Small intestine (tissue), 7 donors: ENCODE data around the gene PDSS1. TPM values are rescaled to one million over a fixed set of nuclear protein-coding genes. Genes with fewer than 3 reads are reported as not detected.
"Not testable (repeated sequence)": the region's sequence is repeated elsewhere in the genome, so short reads cannot be mapped to it uniquely, and the experiment has no call there.

ENCODE experiments used
- DNase-seq, 2 donors: peaks; one replicate each; pipeline versions ENCODE4 v3.0.0 to v3.0.0-alpha.2; 2013
- FAIRE-seq: peaks from 2 replicates; lab custom pipeline; 2012; peaks lifted over from hg19 to GRCh38; lab: Jason Lieb, UNC
- H3K27ac ChIP-seq, 3 donors: one replicate each; pipeline ENCODE4 v1.5.1; 2013; ENCODE audit warnings: low read length in 2 of 3, mild to moderate bottlenecking in 2 of 3, control low read depth in 1 of 3, inconsistent platforms in 1 of 3, low read depth in 1 of 3, moderate library complexity in 1 of 3
- H3K27me3 ChIP-seq, 3 donors: one replicate each; pipeline ENCODE4 v1.6.1; 2013; ENCODE audit warnings: low read length in 3 of 3, inconsistent platforms in 1 of 3; ENCODE audit not compliant: control insufficient read depth in 3 of 3, insufficient read depth in 3 of 3
- H3K36me3 ChIP-seq, 3 donors: one replicate each; pipeline ENCODE4 v1.6.1; 2013; ENCODE audit warnings: low read length in 3 of 3, inconsistent platforms in 1 of 3, low read depth in 1 of 3, mild to moderate bottlenecking in 1 of 3, moderate library complexity in 1 of 3; ENCODE audit not compliant: control insufficient read depth in 3 of 3, insufficient read depth in 2 of 3
- H3K4me1 ChIP-seq, 3 donors: one replicate each; pipeline ENCODE4 v1.6.1; 2013; ENCODE audit warnings: low read length in 2 of 3, inconsistent platforms in 1 of 3, low read depth in 1 of 3, mild to moderate bottlenecking in 1 of 3, moderate library complexity in 1 of 3; ENCODE audit not compliant: control insufficient read depth in 3 of 3, insufficient read depth in 2 of 3
- H3K4me3 ChIP-seq, 3 donors: one replicate each; pipeline ENCODE4 v1.5.1; 2013; ENCODE audit warnings: low read length in 3 of 3, control low read depth in 1 of 3, inconsistent platforms in 1 of 3, low read depth in 1 of 3, mild to moderate bottlenecking in 1 of 3, moderate library complexity in 1 of 3
- H3K9me3 ChIP-seq, 2 donors: one replicate each; pipeline ENCODE4 v1.6.1; 2013; ENCODE audit warnings: low read depth in 1 of 2, low read length in 1 of 2; ENCODE audit not compliant: control insufficient read depth in 2 of 2, insufficient read depth in 1 of 2
- WGBS, 3 donors: extraction: QIAGEN DNeasy Blood & Tissue Kit; methylation state at CpG; one replicate each; pipeline ENCODE4 v1.1.7; 2013; 5-methylcytosine and 5-hydroxymethylcytosine counted together
- polyA plus RNA-seq, 4 donors: library from polyadenylated mRNA; stranded (reverse) in 3 of 4; unstranded in 1 of 4; fragments of 200-250 nt in 3 of 4; fragments of 120-200 nt in 1 of 4; gene quantifications; one replicate each; pipeline versions ENCODE4 v1.2.1 to v1.2.3, GENCODE V29; 2013
- donor health status: healthy with polysubstance abuse.
- donor health status: control.
- donor health status: control.
- donor health status: Bipolar disorder and iron deficiency.
- donor health status: healthy.

The PDSS1 gene
- polyA plus RNA-seq, 4 donors: 23.5 to 62.8 (median 45.3) TPM

- no peaks in the 10 kb centered on the region for H3K4me1 ChIP-seq
- H3K9me3 ChIP-seq: no peaks in the 10 kb centered on the region
- no peaks in the 10 kb centered on the region for H3K27me3 ChIP-seq
- FAIRE-seq (no peak), DNase-seq (no peak)
- no peak overlapping the region for H3K27ac ChIP-seq
- no peaks in the 10 kb centered on the region for H3K36me3 ChIP-seq
- H3K4me3 ChIP-seq: no peak overlapping the region
- WGBS, 3 donors: 77 to 79% (median 77%) methylated on average over 4 of the region's 4 CpGs
Observed at GRCh38 chr10:26689399-26689798, 8.1 kb upstream of the PDSS1 start.

GRCh38 chr10:26690731-26691475 lies 6.6 kb upstream of the PDSS1 start:
- Histone ChIP-seq H3K36me3 (no peaks in the 10 kb centered on the region), H3K27me3 (no peaks in the 10 kb centered on the region), H3K4me3 (no peak overlapping the region), H3K27ac (no peak overlapping the region), H3K9me3 (no peaks in the 10 kb centered on the region), H3K4me1 (no peaks in the 10 kb centered on the region)
- FAIRE-seq (no peak), DNase-seq (no peak)
- WGBS, 3 donors: 54 to 72% (median 64%) methylated on average over 6 of the region's 6 CpGs

GRCh38 chr10:26694536-26694935 lies 3.0 kb upstream of the PDSS1 start:
- not testable (repeated sequence) for H3K4me1 ChIP-seq, H3K36me3 ChIP-seq, H3K27ac ChIP-seq, DNase-seq, H3K4me3 ChIP-seq, H3K27me3 ChIP-seq, H3K9me3 ChIP-seq
- FAIRE-seq: peak; percentile 65
- 83 to 85% (median 84%) methylated on average over 4 of the region's 4 CpGs for WGBS, 3 donors

- peaks cover 0 to 26% (median 0%) of the 10 kb centered on the region in 3 donors for H3K4me1 ChIP-seq
- peaks cover 0 to 7% of the 10 kb centered on the region in 2 donors for H3K9me3 ChIP-seq
- 11 to 19% (median 15%) methylated on average over 11 of the region's 11 CpGs for WGBS, 3 donors
- no peak for FAIRE-seq
- peak overlapping the region in 2 of 3 donors; percentile 68 to 86 for H3K4me3 ChIP-seq
- peak; percentile 92 to 96 for DNase-seq
- peak overlapping the region; percentile 95 to 96 (median 95) for H3K27ac ChIP-seq
- H3K27me3 ChIP-seq: no peaks in the 10 kb centered on the region
- H3K36me3 ChIP-seq: peaks cover 0 to 6% (median 0%) of the 10 kb centered on the region in 3 donors
Observed at GRCh38 chr10:26696786-26697162, 727 bp upstream of the PDSS1 start.

GRCh38 chr10:26697922-26698608 lies 564 bp downstream of the PDSS1 start:
- DNase-seq: peak; percentile 34 to 47

GRCh38 chr10:26698909-26699308 lies 1.4 kb downstream of the PDSS1 start:
- peaks cover 0 to 9% (median 0%) of the 10 kb centered on the region in 3 donors for H3K36me3 ChIP-seq
- peaks cover 0 to 34% (median 0%) of the 10 kb centered on the region in 3 donors for H3K4me1 ChIP-seq
- peak in 1 of 2 donors; percentile 39 for DNase-seq
- H3K27ac ChIP-seq: peak overlapping the region in 2 of 3 donors; percentile 17 to 83
- H3K27me3 ChIP-seq: no peaks in the 10 kb centered on the region
- peak overlapping the region in 2 of 3 donors; percentile 68 to 86 for H3K4me3 ChIP-seq
- WGBS, 3 donors: 14 to 61% (median 31%) methylated on average over 2 of the region's 2 CpGs
- peaks cover 0 to 8% of the 10 kb centered on the region in 2 donors for H3K9me3 ChIP-seq
- FAIRE-seq: no peak

More at GRCh38 chr10:26697922-26698608, 564 bp downstream of the PDSS1 start:
- peaks cover 0 to 8% of the 10 kb centered on the region in 2 donors for H3K9me3 ChIP-seq
- H3K36me3 ChIP-seq: peaks cover 0 to 9% (median 0%) of the 10 kb centered on the region in 3 donors
- WGBS, 3 donors: 1 to 2% (median 2%) methylated on average over 41 to 42 of the region's 42 CpGs
- peaks cover 0 to 34% (median 0%) of the 10 kb centered on the region in 3 donors for H3K4me1 ChIP-seq
- H3K27ac ChIP-seq: peak overlapping the region; percentile 58 to 96 (median 95)
- H3K27me3 ChIP-seq: no peaks in the 10 kb centered on the region
- peak overlapping the region; percentile 68 to 90 (median 86) for H3K4me3 ChIP-seq
- FAIRE-seq: no peak

GRCh38 chr10:26699631-26700030 lies 2.1 kb downstream of the PDSS1 start:
- H3K27ac ChIP-seq: peak overlapping the region in 1 of 3 donors; percentile 83
- 65 to 90% (median 71%) methylated on average over 7 of the region's 7 CpGs for WGBS, 3 donors
- DNase-seq (peak in 1 of 2 donors; percentile 46), FAIRE-seq (no peak)
- peaks cover 0 to 8% of the 10 kb centered on the region in 2 donors for H3K9me3 ChIP-seq
- peaks cover 0 to 10% (median 0%) of the 10 kb centered on the region in 3 donors for H3K36me3 ChIP-seq
- peak overlapping the region in 1 of 3 donors; percentile 86 for H3K4me3 ChIP-seq
- H3K27me3 ChIP-seq: no peaks in the 10 kb centered on the region
- peaks cover 0 to 34% (median 0%) of the 10 kb centered on the region in 3 donors for H3K4me1 ChIP-seq

- Histone ChIP-seq H3K4me3 (peak overlapping the region in 1 of 3 donors; percentile 1), H3K27ac (peak overlapping the region; percentile 36 to 61 (median 47)), H3K27me3 (no peaks in the 10 kb centered on the region), H3K9me3 (peaks cover 0 to 8% of the 10 kb centered on the region in 2 donors), H3K36me3 (peaks cover 0 to 18% (median 2%) of the 10 kb centered on the region in 3 donors), H3K4me1 (peaks cover 0 to 34% (median 0%) of the 10 kb centered on the region in 3 donors)
- WGBS, 3 donors: 21 to 48% (median 30%) methylated on average over 4 of the region's 4 CpGs
- no peak for FAIRE-seq
- DNase-seq: peak; percentile 60 to 84
Observed at GRCh38 chr10:26700884-26701630, 3.6 kb downstream of the PDSS1 start.
